GM12891 (cell line): ENCODE results near the gene AQP1.

Source experiments
- POLR2A ChIP-seq: IDR thresholded peaks from 2 replicates; pipeline ENCODE4 v1.6.1; 2011; ENCODE audit warnings: low read depth, low read length, control low read depth
- POLR2AphosphoS5 ChIP-seq: IDR thresholded peaks from 2 replicates; pipeline ENCODE4 v1.6.1; 2011; ENCODE audit warnings: low read depth, low read length, control low read depth
- SPI1 ChIP-seq: IDR thresholded peaks from 2 replicates; pipeline ENCODE4 v1.6.1; 2011; ENCODE audit warnings: low read depth, low read length, control low read depth
- TAF1 ChIP-seq: IDR thresholded peaks from 2 replicates; pipeline ENCODE4 v1.6.1; 2011; ENCODE audit warnings: low read depth, low read length, control low read depth

GRCh38 chr7:30937416-30937815, 25.8 kb downstream of the AQP1 start:
- TF ChIP-seq SPI1 (no peak), POLR2AphosphoS5 (no peak), POLR2A (no peak), TAF1 (no peak)
